HCT116 (cell line): Measurements from ENCODE around the gene UBN1.

ENCODE experiments used
- CBX3 ChIP-seq: IDR thresholded peaks from 2 replicates; pipeline ENCODE4 v1.6.1; 2012; ENCODE audit warnings: low read depth
- EGR1 ChIP-seq: IDR thresholded peaks from 2 replicates; pipeline ENCODE4 v1.6.1; 2012; ENCODE audit warnings: low read depth
- EZH2 ChIP-seq: fragments of 200-600 bp; sonication (generic); IDR thresholded peaks from 2 replicates; pipeline ENCODE4 v1.6.1; 2017; ENCODE audit warnings: antibody characterized with exemption, mixed run types
- EZH2phosphoT487 ChIP-seq: fragments of 200-600 bp; IDR thresholded peaks from 2 replicates; pipeline ENCODE4 v1.6.1; 2018; ENCODE audit warnings: antibody characterized with exemption, borderline replicate concordance
- POLR2A ChIP-seq: IDR thresholded peaks from 2 replicates; pipeline ENCODE4 v1.7.0; 2011; ENCODE audit warnings: borderline replicate concordance; ENCODE audit not compliant: insufficient read depth, insufficient read length; ENCODE audit errors: extremely low read depth
- POLR2AphosphoS5 ChIP-seq: IDR thresholded peaks from 2 replicates; pipeline ENCODE4 v1.6.1; 2011; ENCODE audit warnings: mild to moderate bottlenecking, low read depth, low read length, moderate library complexity
- RAD21 ChIP-seq: IDR thresholded peaks from 2 replicates; pipeline ENCODE4 v1.6.1; 2012; ENCODE audit warnings: low read depth, mild to moderate bottlenecking
- SIN3A ChIP-seq: IDR thresholded peaks from 2 replicates; pipeline ENCODE4 v1.6.1; 2012; ENCODE audit warnings: low read depth
- YY1 ChIP-seq: IDR thresholded peaks from 2 replicates; pipeline ENCODE4 v1.6.1; 2011; ENCODE audit warnings: low read length, low read depth, moderate library complexity, mild to moderate bottlenecking; ENCODE audit not compliant: insufficient replicate concordance; ENCODE audit errors: extremely low read depth
- ZNF274 ChIP-seq: fragments of 200-500 bp; sonication (Bioruptor generic); IDR thresholded peaks from 2 replicates; pipeline ENCODE4 v1.6.1; 2014; ENCODE audit warnings: mild to moderate bottlenecking, low read depth, low read length, inconsistent platforms
- TF ChIP-seq, protein P1 (sequence below), 3 experiments: fragments of 200-600 bp in 1 of 3; sonication (generic) in 1 of 3; IDR thresholded peaks in 2 of 3; conservative IDR thresholded peaks in 1 of 3; 2 replicates each; pipeline ENCODE4 v1.5.1; 2012 to 2017; ENCODE audit warnings: low read depth in 2 of 3, low read length in 2 of 3, antibody characterized with exemption in 1 of 3, borderline replicate concordance in 1 of 3, control low read depth in 1 of 3, mild to moderate bottlenecking in 1 of 3, mixed read lengths in 1 of 3, mixed run types in 1 of 3, moderate library complexity in 1 of 3; ENCODE audit not compliant: insufficient read depth in 1 of 3
- TF ChIP-seq, protein P2 (sequence below): IDR thresholded peaks from 2 replicates; pipeline ENCODE4 v1.6.1; 2011; ENCODE audit warnings: mild to moderate bottlenecking, low read length, moderate library complexity; ENCODE audit not compliant: insufficient replicate concordance; ENCODE audit errors: extremely low read depth
- TF ChIP-seq, protein P3 (sequence below): IDR thresholded peaks from 2 replicates; pipeline ENCODE4 v1.6.1; 2012

DNA sequence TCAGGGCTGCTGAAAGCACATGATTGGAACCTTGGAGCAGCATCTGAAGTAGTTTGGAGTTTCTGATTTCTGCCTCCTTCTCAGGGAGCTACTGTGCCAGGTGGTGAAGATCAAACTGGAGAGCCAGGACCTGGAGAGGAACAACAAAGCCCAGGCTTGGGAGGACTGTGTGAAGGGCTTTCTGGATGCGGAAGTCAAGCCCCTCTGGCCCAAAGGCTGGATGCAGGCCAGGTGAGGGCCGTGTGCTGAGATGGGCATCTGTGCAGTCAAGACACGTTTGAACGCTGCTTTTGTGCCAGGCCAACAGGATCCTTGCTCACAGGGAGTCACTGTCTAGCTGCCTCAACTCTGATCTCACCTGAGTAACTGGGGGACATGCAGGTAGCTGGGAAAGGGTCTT is 23.8 kb downstream of the UBN1 start:
- TF ChIP-seq EZH2 = no peak
- TF ChIP-seq, protein P1, sequence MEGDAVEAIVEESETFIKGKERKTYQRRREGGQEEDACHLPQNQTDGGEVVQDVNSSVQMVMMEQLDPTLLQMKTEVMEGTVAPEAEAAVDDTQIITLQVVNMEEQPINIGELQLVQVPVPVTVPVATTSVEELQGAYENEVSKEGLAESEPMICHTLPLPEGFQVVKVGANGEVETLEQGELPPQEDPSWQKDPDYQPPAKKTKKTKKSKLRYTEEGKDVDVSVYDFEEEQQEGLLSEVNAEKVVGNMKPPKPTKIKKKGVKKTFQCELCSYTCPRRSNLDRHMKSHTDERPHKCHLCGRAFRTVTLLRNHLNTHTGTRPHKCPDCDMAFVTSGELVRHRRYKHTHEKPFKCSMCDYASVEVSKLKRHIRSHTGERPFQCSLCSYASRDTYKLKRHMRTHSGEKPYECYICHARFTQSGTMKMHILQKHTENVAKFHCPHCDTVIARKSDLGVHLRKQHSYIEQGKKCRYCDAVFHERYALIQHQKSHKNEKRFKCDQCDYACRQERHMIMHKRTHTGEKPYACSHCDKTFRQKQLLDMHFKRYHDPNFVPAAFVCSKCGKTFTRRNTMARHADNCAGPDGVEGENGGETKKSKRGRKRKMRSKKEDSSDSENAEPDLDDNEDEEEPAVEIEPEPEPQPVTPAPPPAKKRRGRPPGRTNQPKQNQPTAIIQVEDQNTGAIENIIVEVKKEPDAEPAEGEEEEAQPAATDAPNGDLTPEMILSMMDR (IDR thresholded peaks at IDR 0.05 in 2 of 3, conservative IDR thresholded peaks at IDR 0.05 in 1 of 3; ENCODE audit: borderline replicate concordance in 1 of 3, insufficient read depth in 1 of 3, low read depth in 2 of 3, low read length in 2 of 3) = no peak
- TF ChIP-seq EZH2phosphoT487 = no peak
- TF ChIP-seq YY1 = no peak
- TF ChIP-seq POLR2A = no peak
- no peak for TF ChIP-seq POLR2AphosphoS5
- no peak for TF ChIP-seq RAD21
- no peak for TF ChIP-seq ZNF274
- TF ChIP-seq, protein P2, sequence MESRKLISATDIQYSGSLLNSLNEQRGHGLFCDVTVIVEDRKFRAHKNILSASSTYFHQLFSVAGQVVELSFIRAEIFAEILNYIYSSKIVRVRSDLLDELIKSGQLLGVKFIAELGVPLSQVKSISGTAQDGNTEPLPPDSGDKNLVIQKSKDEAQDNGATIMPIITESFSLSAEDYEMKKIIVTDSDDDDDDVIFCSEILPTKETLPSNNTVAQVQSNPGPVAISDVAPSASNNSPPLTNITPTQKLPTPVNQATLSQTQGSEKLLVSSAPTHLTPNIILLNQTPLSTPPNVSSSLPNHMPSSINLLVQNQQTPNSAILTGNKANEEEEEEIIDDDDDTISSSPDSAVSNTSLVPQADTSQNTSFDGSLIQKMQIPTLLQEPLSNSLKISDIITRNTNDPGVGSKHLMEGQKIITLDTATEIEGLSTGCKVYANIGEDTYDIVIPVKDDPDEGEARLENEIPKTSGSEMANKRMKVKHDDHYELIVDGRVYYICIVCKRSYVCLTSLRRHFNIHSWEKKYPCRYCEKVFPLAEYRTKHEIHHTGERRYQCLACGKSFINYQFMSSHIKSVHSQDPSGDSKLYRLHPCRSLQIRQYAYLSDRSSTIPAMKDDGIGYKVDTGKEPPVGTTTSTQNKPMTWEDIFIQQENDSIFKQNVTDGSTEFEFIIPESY = no peak
- TF ChIP-seq SIN3A = no peak
- TF ChIP-seq, protein P3, sequence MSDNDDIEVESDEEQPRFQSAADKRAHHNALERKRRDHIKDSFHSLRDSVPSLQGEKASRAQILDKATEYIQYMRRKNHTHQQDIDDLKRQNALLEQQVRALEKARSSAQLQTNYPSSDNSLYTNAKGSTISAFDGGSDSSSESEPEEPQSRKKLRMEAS = no peak
- TF ChIP-seq CBX3 = no peak
- no peak for TF ChIP-seq EGR1
